ENCODE data around the gene AARS2. TPM values are rescaled to one million over a fixed set of nuclear protein-coding genes. Genes with fewer than 3 reads are reported as not detected.

The AARS2 gene
- total RNA-seq, 4 donors from 2014 or later, result 9.0 to 21.9 (median 12.2) TPM

- H3K4me3 ChIP-seq, result no peak overlapping the region
- H3K27ac ChIP-seq, result no peak overlapping the region
- peaks cover 0 to 74% (median 0%) of the 10 kb centered on the region in 4 donors for H3K27me3 ChIP-seq
- no peaks in the 10 kb centered on the region for H3K36me3 ChIP-seq
- DNase-seq, result no peak
- H3K4me1 ChIP-seq, result no peaks in the 10 kb centered on the region
- TF ChIP-seq POLR2A (IDR thresholded peaks at IDR 0.05) (no peak), CTCF (IDR thresholded peaks at IDR 0.05) (no peak)
- WGBS, 2 donors, result 52 to 53% methylated on average over 2 of the region's 2 CpGs
- intact Hi-C loops (cut with DNase I), result no loop called here
- no peaks in the 10 kb centered on the region for H3K9me3 ChIP-seq
Measured at GRCh38 chr6:44284121-44284520, 29.0 kb downstream of the AARS2 start.

- intact Hi-C loops (cut with DNase I), result no loop called here
- peaks cover 0 to 80% (median 0%) of the 10 kb centered on the region in 4 donors for H3K27me3 ChIP-seq
- no peaks in the 10 kb centered on the region for H3K9me3 ChIP-seq
- H3K27ac ChIP-seq, result no peak overlapping the region
- TF ChIP-seq CTCF (IDR thresholded peaks at IDR 0.05) (no peak), POLR2A (IDR thresholded peaks at IDR 0.05) (no peak)
- peaks cover 8 to 15% (median 10%) of the 10 kb centered on the region in 3 donors for H3K4me1 ChIP-seq
- WGBS, 2 donors, result 40 to 59% methylated on average over 6 of the region's 9 CpGs
- no peaks in the 10 kb centered on the region for H3K36me3 ChIP-seq
- H3K4me3 ChIP-seq, result no peak overlapping the region
- no peak for DNase-seq
Measured at GRCh38 chr6:44278774-44279697, 34.1 kb downstream of the AARS2 start.

- Histone ChIP-seq H3K4me1 (peaks cover 8 to 15% (median 10%) of the 10 kb centered on the region in 3 donors), H3K27ac (no peak overlapping the region), H3K36me3 (no peaks in the 10 kb centered on the region), H3K27me3 (peaks cover 0 to 86% (median 0%) of the 10 kb centered on the region in 4 donors), H3K9me3 (no peaks in the 10 kb centered on the region), H3K4me3 (no peak overlapping the region)
- WGBS, 2 donors, result 43 to 60% methylated on average over 1 to 3 of the region's 3 CpGs
- TF ChIP-seq POLR2A (IDR thresholded peaks at IDR 0.05) (no peak), CTCF (IDR thresholded peaks at IDR 0.05) (no peak)
- no peak for DNase-seq
- intact Hi-C loops (cut with DNase I), result no loop called here
Measured at GRCh38 chr6:44278315-44278714, 34.8 kb downstream of the AARS2 start.

- no peak overlapping the region for H3K27ac ChIP-seq
- intact Hi-C loops (cut with DNase I), result no loop called here
- no peak overlapping the region for H3K4me3 ChIP-seq
- H3K9me3 ChIP-seq, result no peaks in the 10 kb centered on the region
- H3K4me1 ChIP-seq, result peaks cover 8 to 15% (median 10%) of the 10 kb centered on the region in 3 donors
- 74 to 79% methylated on average over 7 of the region's 7 CpGs for WGBS, 2 donors
- no peak for DNase-seq
- peaks cover 0 to 87% (median 2%) of the 10 kb centered on the region in 4 donors for H3K27me3 ChIP-seq
- no peak for TF ChIP-seq CTCF (IDR thresholded peaks at IDR 0.05)
- TF ChIP-seq POLR2A (IDR thresholded peaks at IDR 0.05), result no peak
- no peaks in the 10 kb centered on the region for H3K36me3 ChIP-seq
Measured at GRCh38 chr6:44277763-44278162, 35.4 kb downstream of the AARS2 start.
